Measurements from ENCODE around the gene SLC49A3. TPM values are rescaled to one million over a fixed set of nuclear protein-coding genes. Genes with fewer than 3 reads are reported as not detected.

Gene SLC49A3
- total and polyA plus RNA-seq, 2 of the 4 experiments (the other 2 are of a cell fraction) = under 0.01 to 0.32 TPM

DNA sequence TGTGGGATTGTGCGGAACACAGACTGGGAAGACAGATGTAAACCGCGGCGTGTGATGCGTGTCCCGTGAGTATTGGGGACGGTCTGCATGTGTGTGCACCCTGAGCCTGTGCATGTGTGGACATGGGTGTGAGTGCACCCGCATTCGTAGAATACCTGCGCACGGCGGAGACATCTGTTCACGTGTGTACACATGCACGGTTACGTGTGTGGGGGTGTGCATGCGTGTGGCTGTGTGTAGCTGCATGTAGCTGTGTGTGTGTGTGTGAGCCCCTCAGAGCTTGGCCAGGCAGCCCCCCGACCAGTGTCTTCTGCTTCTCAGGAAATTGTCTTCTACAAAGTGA lies 34.5 kb downstream of the SLC49A3 start:
- DNase-seq (no peak), ATAC-seq (ENCODE audit: low read depth) (no peak)
- Histone ChIP-seq H3K4me2 (ENCODE audit: low read depth, low read length) (no peak overlapping the region), H3K56ac (ENCODE audit: extremely low read depth, insufficient read depth, low read length) (no peak overlapping the region), H2AK5ac (ENCODE audit: low read depth, low read length) (no peak overlapping the region), H2AK9ac (replicated peaks; ENCODE audit: low read depth, low read length, poor library complexity) (no peak overlapping the region), H3K27me3 (ENCODE audit: control insufficient read depth, insufficient read depth, low read length) (peaks cover 11% of the 10 kb centered on the region; the same call in 1 of the 2 replicates), H3K14ac (replicated peaks; ENCODE audit: low read depth, low read length) (no peak overlapping the region), H2BK15ac (ENCODE audit: low read depth, low read length) (no peak overlapping the region), H3K4me1 (ENCODE audit: control insufficient read depth, insufficient read depth, low read length) (no peaks in the 10 kb centered on the region), H2BK120ac (ENCODE audit: low read depth, low read length) (no peak overlapping the region), H3K27ac (ENCODE audit: insufficient read depth, low read length) (no peak overlapping the region), H3K4me3 (ENCODE audit: insufficient read depth, low read depth, low read length) (no peak overlapping the region), H4K91ac (ENCODE audit: insufficient read depth, low read depth, low read length) (no peak overlapping the region), H2BK5ac (ENCODE audit: low read depth, low read length, poor library complexity, severe bottlenecking) (no peak overlapping the region), H3K9me1 (ENCODE audit: insufficient read depth, low read length) (no peaks in the 10 kb centered on the region), H3K79me1 (ENCODE audit: low read depth in 1 of 2, low read length in 2 of 2) (no peaks in the 10 kb centered on the region), H4K20me1 (ENCODE audit: insufficient read depth, low read length) (no peaks in the 10 kb centered on the region), H4K8ac (ENCODE audit: low read depth in 2 of 2, low read length in 2 of 2) (no peak overlapping the region), H3K36me3 (ENCODE audit: control insufficient read depth, insufficient read depth, low read length) (no peaks in the 10 kb centered on the region), H3K9ac (ENCODE audit: low read depth, low read length) (no peak overlapping the region), H2BK20ac (ENCODE audit: low read depth, low read length) (no peak overlapping the region), H3K4ac (ENCODE audit: low read depth, low read length) (no peak overlapping the region), H2AFZ (replicated peaks; ENCODE audit: low read length, poor library complexity) (no peak overlapping the region), H3K9me3 (ENCODE audit: control insufficient read depth, insufficient read depth, low read length) (peaks cover 13% of the 10 kb centered on the region), H3K23ac (ENCODE audit: low read depth, low read length) (no peak overlapping the region), H3K18ac (ENCODE audit: low read depth, low read length) (no peak overlapping the region), H4K5ac (ENCODE audit: low read depth, low read length) (no peak overlapping the region)
- CTCF ChIA-PET = no interaction called here
- WGBS, 2 experiments (ENCODE audit: extremely low coverage in 2 of 2, insufficient read length in 1 of 2) = 94% methylated on average over 7 of the region's 17 CpGs; no CpG with 5 or more reads in 1 of the 2 experiments
- intact Hi-C loops (cut with micrococcal nuclease) (no loop called here), in situ Hi-C loops (cut with MboI; ENCODE audit: low sequenced_read_pairs) (no loop called here), dilution Hi-C loops (cut with HindIII; ENCODE audit: low sequenced_read_pairs, unreplicated experiment) (no loop called here)
- POLR2A ChIA-PET (ENCODE audit: unreplicated experiment) = no interaction called here
- TF ChIP-seq, protein P1, sequence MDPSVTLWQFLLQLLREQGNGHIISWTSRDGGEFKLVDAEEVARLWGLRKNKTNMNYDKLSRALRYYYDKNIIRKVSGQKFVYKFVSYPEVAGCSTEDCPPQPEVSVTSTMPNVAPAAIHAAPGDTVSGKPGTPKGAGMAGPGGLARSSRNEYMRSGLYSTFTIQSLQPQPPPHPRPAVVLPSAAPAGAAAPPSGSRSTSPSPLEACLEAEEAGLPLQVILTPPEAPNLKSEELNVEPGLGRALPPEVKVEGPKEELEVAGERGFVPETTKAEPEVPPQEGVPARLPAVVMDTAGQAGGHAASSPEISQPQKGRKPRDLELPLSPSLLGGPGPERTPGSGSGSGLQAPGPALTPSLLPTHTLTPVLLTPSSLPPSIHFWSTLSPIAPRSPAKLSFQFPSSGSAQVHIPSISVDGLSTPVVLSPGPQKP (IDR thresholded peaks at IDR 0.05; ENCODE audit: borderline replicate concordance, low read depth, low read length) = no peak
- no peak for TF ChIP-seq SMC3 (IDR thresholded peaks at IDR 0.05; ENCODE audit: low read depth, low read length)
- TF ChIP-seq CHD1 (IDR thresholded peaks at IDR 0.05; ENCODE audit: low read depth, low read length) = no peak
- TF ChIP-seq RCOR1 (IDR thresholded peaks at IDR 0.05; ENCODE audit: insufficient replicate concordance, low read length) = no peak
- TF ChIP-seq RFX5 (IDR thresholded peaks at IDR 0.05; ENCODE audit: low read depth, low read length) = no peak
- TF ChIP-seq MAZ (IDR thresholded peaks at IDR 0.05; ENCODE audit: borderline replicate concordance, low read depth, low read length) = no peak
- TF ChIP-seq, protein P2, sequence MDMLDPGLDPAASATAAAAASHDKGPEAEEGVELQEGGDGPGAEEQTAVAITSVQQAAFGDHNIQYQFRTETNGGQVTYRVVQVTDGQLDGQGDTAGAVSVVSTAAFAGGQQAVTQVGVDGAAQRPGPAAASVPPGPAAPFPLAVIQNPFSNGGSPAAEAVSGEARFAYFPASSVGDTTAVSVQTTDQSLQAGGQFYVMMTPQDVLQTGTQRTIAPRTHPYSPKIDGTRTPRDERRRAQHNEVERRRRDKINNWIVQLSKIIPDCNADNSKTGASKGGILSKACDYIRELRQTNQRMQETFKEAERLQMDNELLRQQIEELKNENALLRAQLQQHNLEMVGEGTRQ (IDR thresholded peaks at IDR 0.05; ENCODE audit: low read depth, low read length) = no peak
- no TSS peak for BruUV-seq (replicated peaks)
